HG02884 (cell line): Measurements from ENCODE around the gene FDXR.

Experiments used
- ATAC-seq: cut with Tn5 transposase; IDR thresholded peaks from one replicate; pipeline ENCODE4 v1.9.1; 2021; ENCODE audit warnings: mild to moderate bottlenecking, moderate library complexity; ENCODE audit not compliant: unreplicated experiment

The FDXR gene

GRCh38 chr17:74839990-74840852, 32.6 kb downstream of the FDXR start:
- no peak for ATAC-seq

- ATAC-seq: no peak
Measured at GRCh38 chr17:74838274-74838673, 34.5 kb downstream of the FDXR start.

GRCh38 chr17:74836691-74837467, 35.9 kb downstream of the FDXR start:
- ATAC-seq: no peak

- ATAC-seq: no peak
Measured at GRCh38 chr17:74836191-74836590, 36.6 kb downstream of the FDXR start.

GRCh38 chr17:74833501-74834377, 39.1 kb downstream of the FDXR start:
- no peak for ATAC-seq

- ATAC-seq: no peak
Measured at GRCh38 chr17:74832421-74832820, 40.4 kb downstream of the FDXR start.

- no peak for ATAC-seq
Measured at GRCh38 chr17:74831444-74832146, 41.2 kb downstream of the FDXR start.

GRCh38 chr17:74830861-74831260, 41.9 kb downstream of the FDXR start:
- no peak for ATAC-seq

GRCh38 chr17:74827800-74828199, 45.0 kb downstream of the FDXR start:
- ATAC-seq: no peak

GRCh38 chr17:74825952-74826719, 46.7 kb downstream of the FDXR start:
- no peak for ATAC-seq

- no peak for ATAC-seq
Measured at GRCh38 chr17:74824961-74825627, 47.7 kb downstream of the FDXR start.

GRCh38 chr17:74822939-74823367, 49.8 kb downstream of the FDXR start:
- ATAC-seq: no peak

GRCh38 chr17:74822335-74822938, 50.4 kb downstream of the FDXR start:
- ATAC-seq: no peak

GRCh38 chr17:74821655-74822334, 51.0 kb downstream of the FDXR start:
- no peak for ATAC-seq

GRCh38 chr17:74819801-74820436, 52.9 kb downstream of the FDXR start:
- no peak for ATAC-seq

GRCh38 chr17:74818291-74818938, 54.4 kb downstream of the FDXR start:
- ATAC-seq: no peak
